Tibial nerve (tissue), 3 donors: ENCODE measurements around the gene LPAR2.

ENCODE experiments used
- CTCF ChIP-seq, 5 experiments: fragments of 200-600 bp in 3 of 5; fragments of 450-650 bp in 2 of 5; sonication (generic) in 3 of 5; IDR thresholded peaks; one replicate each; pipeline ENCODE4 v1.5.1; 2016 to 2019; ENCODE audit warnings: antibody characterized with exemption in 5 of 5, mild to moderate bottlenecking in 3 of 5, moderate library complexity in 2 of 5
- POLR2A ChIP-seq, 2 donors: fragments of 450-650 bp; IDR thresholded peaks; one replicate each; pipeline ENCODE4 v1.6.1; 2017; ENCODE audit warnings: antibody characterized with exemption in 2 of 2, mild to moderate bottlenecking in 2 of 2, moderate library complexity in 2 of 2

- TF ChIP-seq CTCF (IDR thresholded peaks at IDR 0.05) (no peak), POLR2A (IDR thresholded peaks at IDR 0.05) (no peak)
Observed at GRCh38 chr19:19613506-19613905, 14.5 kb downstream of the LPAR2 start.
